ENCODE measurements around the gene PYGL.

Gene PYGL

DNA sequence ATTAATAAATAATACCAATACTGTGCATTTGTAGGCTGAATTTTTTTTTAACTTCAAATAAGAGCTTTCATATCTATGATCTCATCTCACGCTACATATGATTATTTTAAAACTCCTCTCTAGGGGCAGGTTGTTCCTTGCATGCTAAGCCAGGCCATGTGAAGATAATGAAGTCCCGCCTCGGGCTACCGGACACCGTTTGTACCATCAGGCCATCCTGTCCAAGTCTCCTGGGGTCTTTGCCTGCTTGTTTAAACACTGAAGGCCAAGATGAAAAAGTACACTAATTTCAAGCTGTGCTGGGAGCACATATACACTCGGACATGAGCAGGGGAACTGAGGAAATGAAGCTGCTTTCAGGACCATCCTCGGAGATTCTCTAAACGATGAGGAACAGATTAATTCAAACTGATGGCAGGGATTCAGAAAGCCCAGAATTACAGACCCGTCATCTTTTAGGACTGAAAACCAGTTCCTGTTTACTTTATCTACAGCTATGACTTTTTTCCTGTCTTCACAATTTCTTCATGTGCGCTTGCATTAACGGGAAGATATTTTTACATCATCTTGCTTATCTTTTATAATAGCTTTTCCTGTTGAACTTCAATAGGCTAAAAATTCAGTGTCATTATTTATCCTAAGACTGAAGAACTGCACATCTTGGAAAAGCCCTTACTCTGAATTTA lies 78.7 kb downstream of the PYGL start:
- no peak overlapping the region for H3K4me3 ChIP-seq (ENCODE audit: low read length)
- H3K9ac ChIP-seq (ENCODE audit: low read depth, low read length) = no peak overlapping the region
- no peaks in the 10 kb centered on the region for H3K36me3 ChIP-seq (ENCODE audit: insufficient read depth, low read length)
- 92% methylated on average over 11 of the region's 11 CpGs for WGBS
- no peaks in the 10 kb centered on the region for H3K9me3 ChIP-seq (ENCODE audit: insufficient read depth, low read depth, low read length)
- H3K4me1 ChIP-seq (ENCODE audit: insufficient read depth, low read length) = peaks cover 6% of the 10 kb centered on the region; the same call in 1 of the 2 replicates
- H3K27ac ChIP-seq (ENCODE audit: low read depth, low read length) = no peak overlapping the region
- H3K27me3 ChIP-seq (ENCODE audit: insufficient read depth, low read length) = peaks cover 10% of the 10 kb centered on the region

DNA sequence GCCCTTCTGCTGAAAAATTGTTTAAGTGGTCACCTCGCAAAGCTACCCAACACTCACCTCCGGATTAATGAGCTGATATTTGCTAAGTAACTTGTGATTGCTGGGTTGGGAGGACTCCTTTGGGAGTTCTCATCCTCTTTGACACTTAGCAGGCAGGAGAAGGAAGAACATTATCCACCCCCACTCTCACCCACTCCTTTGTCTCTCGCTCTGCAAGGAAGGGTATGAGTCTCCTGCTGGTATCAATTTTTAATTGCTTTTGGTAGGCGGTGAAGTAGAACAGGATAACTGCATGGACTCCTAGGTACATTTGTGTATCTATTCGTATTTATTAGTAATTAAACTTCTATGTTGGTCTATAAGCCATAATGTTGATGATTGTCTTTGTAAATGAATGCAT lies 79.3 kb downstream of the PYGL start:
- WGBS = 94% methylated on average over 3 of the region's 5 CpGs

DNA sequence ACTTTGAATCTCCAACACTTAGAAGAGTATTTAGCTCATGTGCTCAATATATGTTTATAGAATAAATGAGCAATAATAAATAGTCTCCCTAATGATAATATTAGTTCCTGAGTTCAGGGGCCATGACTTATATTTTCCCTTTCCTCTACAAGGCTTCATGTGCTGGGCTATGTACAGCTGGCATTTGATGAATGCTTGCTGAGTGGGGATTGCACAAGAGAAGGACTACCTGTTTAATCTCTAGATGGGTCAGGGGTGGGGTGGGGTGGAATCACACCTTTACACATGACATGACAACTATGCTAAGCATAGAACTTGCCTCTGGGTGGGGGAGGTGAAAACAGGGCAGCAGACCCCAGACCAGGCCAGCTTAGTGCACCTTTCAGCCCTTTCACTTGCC lies 80.0 kb downstream of the PYGL start:
- Histone ChIP-seq H3K9ac (ENCODE audit: low read depth, low read length) (no peak overlapping the region), H3K27me3 (ENCODE audit: insufficient read depth, low read length) (no peaks in the 10 kb centered on the region), H3K27ac (ENCODE audit: low read depth, low read length) (no peak overlapping the region), H3K9me3 (ENCODE audit: insufficient read depth, low read depth, low read length) (no peaks in the 10 kb centered on the region), H3K4me3 (ENCODE audit: low read length) (no peak overlapping the region), H3K4me1 (ENCODE audit: insufficient read depth, low read length) (peaks cover 13% of the 10 kb centered on the region), H3K36me3 (ENCODE audit: insufficient read depth, low read length) (no peaks in the 10 kb centered on the region)

More for the DNA sequence above, 79.3 kb downstream of the PYGL start:
- peaks cover 4% of the 10 kb centered on the region; the same call in 1 of the 2 replicates for H3K27me3 ChIP-seq (ENCODE audit: insufficient read depth, low read length)
- H3K9ac ChIP-seq (ENCODE audit: low read depth, low read length) = no peak overlapping the region
- peaks cover 11% of the 10 kb centered on the region for H3K4me1 ChIP-seq (ENCODE audit: insufficient read depth, low read length)
- no peaks in the 10 kb centered on the region for H3K36me3 ChIP-seq (ENCODE audit: insufficient read depth, low read length)
- no peaks in the 10 kb centered on the region for H3K9me3 ChIP-seq (ENCODE audit: insufficient read depth, low read depth, low read length)
- H3K27ac ChIP-seq (ENCODE audit: low read depth, low read length) = no peak overlapping the region
- H3K4me3 ChIP-seq (ENCODE audit: low read length) = no peak overlapping the region

DNA sequence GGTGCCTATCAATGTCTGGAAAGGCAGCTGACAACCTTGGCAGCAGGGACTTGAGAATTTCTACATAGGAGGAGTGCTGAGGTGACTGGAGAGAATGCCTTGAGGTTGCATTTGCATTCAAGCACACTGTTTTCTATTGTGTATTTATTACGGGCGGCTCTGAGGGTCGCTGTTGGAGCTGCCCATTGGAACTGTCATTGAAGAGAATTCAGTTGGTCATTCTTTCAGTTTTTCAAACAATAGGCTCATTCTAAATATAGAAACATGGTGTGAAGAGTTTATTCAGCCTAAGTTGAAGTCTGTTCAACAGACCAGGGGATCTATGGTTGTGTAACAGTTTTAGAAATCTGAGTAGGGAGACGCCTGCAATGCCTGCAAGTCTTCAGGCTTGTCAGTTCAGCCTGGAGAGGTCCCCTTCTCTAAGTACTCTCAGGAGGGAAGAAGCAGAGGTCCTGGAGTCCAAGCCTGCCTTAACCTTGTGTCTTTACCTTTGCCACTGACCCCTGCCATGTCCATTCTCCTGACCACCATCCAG lies 82.2 kb downstream of the PYGL start:
- Histone ChIP-seq H3K4me1 (ENCODE audit: insufficient read depth, low read length) (peaks cover 13% of the 10 kb centered on the region), H3K36me3 (ENCODE audit: insufficient read depth, low read length) (no peaks in the 10 kb centered on the region), H3K4me3 (ENCODE audit: low read length) (no peak overlapping the region), H3K9ac (ENCODE audit: low read depth, low read length) (no peak overlapping the region), H3K27me3 (ENCODE audit: insufficient read depth, low read length) (no peaks in the 10 kb centered on the region), H3K9me3 (ENCODE audit: insufficient read depth, low read depth, low read length) (no peaks in the 10 kb centered on the region), H3K27ac (ENCODE audit: low read depth, low read length) (no peak overlapping the region)
- 66% methylated on average over 4 of the region's 4 CpGs for WGBS

DNA sequence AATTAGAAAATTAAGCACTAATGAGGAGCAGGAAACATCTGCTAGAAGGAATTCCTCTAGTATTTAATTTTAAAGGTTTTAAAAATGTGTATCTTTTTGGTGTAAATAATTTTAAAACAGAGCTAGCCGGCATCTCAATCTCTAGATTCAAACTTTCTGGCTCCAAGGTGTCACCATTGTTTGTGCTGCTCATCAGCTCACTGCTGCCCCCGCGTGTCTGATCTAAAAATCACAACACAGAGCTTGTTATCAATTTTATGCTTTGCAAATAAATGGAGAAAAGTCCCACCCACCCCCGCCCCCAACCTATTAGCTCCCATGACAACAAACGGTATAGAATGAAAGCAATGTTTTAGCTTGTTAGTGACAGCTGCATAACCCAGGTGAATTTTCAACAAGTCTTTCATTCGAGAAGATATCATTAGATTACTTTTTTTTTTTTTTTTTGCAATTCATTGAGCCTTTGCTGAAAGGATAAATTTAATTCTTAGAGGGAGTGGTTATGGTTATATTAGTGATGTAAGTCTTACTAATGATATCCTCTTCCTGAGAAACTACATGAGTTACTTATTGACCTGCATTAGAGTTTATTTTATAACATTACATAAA lies 83.7 kb downstream of the PYGL start:
- Histone ChIP-seq H3K9me3 (ENCODE audit: insufficient read depth, low read depth, low read length) (no peaks in the 10 kb centered on the region), H3K27me3 (ENCODE audit: insufficient read depth, low read length) (no peaks in the 10 kb centered on the region), H3K9ac (ENCODE audit: low read depth, low read length) (peak overlapping the region; percentile 33), H3K4me1 (ENCODE audit: insufficient read depth, low read length) (peaks cover 13% of the 10 kb centered on the region), H3K4me3 (ENCODE audit: low read length) (peak overlapping the region; percentile 28), H3K27ac (ENCODE audit: low read depth, low read length) (no peak overlapping the region), H3K36me3 (ENCODE audit: insufficient read depth, low read length) (no peaks in the 10 kb centered on the region)
- 0% methylated on average over 3 of the region's 6 CpGs for WGBS

DNA sequence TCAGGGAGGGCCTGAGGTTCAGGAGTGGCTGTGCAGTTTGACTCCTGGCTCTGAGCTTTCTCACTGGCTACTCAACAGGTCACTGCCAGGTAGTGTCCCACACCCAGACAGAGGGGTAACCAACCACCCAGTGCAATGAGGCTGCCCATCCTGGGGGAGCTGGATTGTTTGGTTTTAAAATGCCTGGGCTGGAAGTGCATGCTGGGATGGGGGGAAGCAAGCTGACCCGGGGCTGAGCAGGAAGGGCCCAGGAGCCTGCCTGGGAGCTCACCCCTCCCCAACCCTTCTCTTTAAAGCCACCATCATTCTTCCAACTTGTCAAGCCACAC lies 85.0 kb downstream of the PYGL start:
- Histone ChIP-seq H3K4me3 (ENCODE audit: low read length) (no peak overlapping the region), H3K9me3 (ENCODE audit: insufficient read depth, low read depth, low read length) (no peaks in the 10 kb centered on the region), H3K27ac (ENCODE audit: low read depth, low read length) (no peak overlapping the region), H3K9ac (ENCODE audit: low read depth, low read length) (no peak overlapping the region), H3K4me1 (ENCODE audit: insufficient read depth, low read length) (peaks cover 13% of the 10 kb centered on the region), H3K36me3 (ENCODE audit: insufficient read depth, low read length) (no peaks in the 10 kb centered on the region), H3K27me3 (ENCODE audit: insufficient read depth, low read length) (no peaks in the 10 kb centered on the region)
- WGBS = 89% methylated on average over 1 of the region's 1 CpG

DNA sequence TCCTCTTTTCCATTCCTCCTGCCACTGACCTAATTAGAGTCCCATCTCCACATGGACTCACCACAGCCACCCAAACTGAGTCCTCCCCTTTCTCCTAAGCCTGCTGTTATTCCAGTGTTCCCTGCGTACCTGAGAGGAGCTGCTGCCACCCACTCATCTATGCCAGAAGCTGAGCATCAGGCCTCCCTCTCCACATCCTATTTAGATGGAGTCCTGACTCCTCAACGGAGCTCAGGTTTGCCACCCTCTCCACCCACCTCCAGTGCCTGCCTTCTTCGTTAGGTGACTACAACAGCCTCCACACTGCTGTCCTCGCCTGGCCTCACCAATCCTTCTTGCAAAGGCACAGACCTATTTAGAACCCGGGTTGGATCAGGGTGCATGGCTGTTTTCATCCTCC lies 87.6 kb downstream of the PYGL start:
- WGBS = 84% methylated on average over 5 of the region's 5 CpGs

DNA sequence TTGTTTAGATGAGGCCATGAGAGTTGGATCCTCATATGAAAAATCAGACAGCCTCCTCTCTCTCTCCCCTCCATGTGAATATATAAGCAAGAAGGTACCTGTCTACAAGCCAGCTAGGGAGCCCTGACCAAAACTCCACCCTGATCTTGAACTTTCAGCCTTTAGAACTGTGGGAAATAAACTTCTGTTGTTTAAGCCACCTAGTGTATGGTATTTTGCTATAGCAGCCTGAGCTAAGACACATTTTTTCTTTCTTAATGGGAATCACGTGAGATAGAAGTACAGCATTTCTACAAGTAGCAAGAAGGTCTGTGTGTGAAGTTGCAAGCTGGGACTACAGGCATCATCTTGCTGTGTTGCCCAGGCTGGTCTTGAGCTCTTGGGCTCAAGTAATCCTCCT lies 88.7 kb downstream of the PYGL start:
- Histone ChIP-seq H3K9ac (ENCODE audit: low read depth, low read length) (no peak overlapping the region), H3K9me3 (ENCODE audit: insufficient read depth, low read depth, low read length) (no peaks in the 10 kb centered on the region), H3K4me1 (ENCODE audit: insufficient read depth, low read length) (peaks cover 7% of the 10 kb centered on the region), H3K27ac (ENCODE audit: low read depth, low read length) (no peak overlapping the region), H3K4me3 (ENCODE audit: low read length) (no peak overlapping the region), H3K27me3 (ENCODE audit: insufficient read depth, low read length) (no peaks in the 10 kb centered on the region), H3K36me3 (ENCODE audit: insufficient read depth, low read length) (no peaks in the 10 kb centered on the region)
- whole genome bisulfite sequencing = 77% methylated on average over 1 of the region's 1 CpG

More for the DNA sequence above, 87.6 kb downstream of the PYGL start:
- H3K27me3 ChIP-seq (ENCODE audit: insufficient read depth, low read length) = no peaks in the 10 kb centered on the region
- H3K9ac ChIP-seq (ENCODE audit: low read depth, low read length) = no peak overlapping the region
- H3K4me1 ChIP-seq (ENCODE audit: insufficient read depth, low read length) = peaks cover 10% of the 10 kb centered on the region
- H3K4me3 ChIP-seq (ENCODE audit: low read length) = no peak overlapping the region
- H3K36me3 ChIP-seq (ENCODE audit: insufficient read depth, low read length) = no peaks in the 10 kb centered on the region
- no peaks in the 10 kb centered on the region for H3K9me3 ChIP-seq (ENCODE audit: insufficient read depth, low read depth, low read length)
- H3K27ac ChIP-seq (ENCODE audit: low read depth, low read length) = no peak overlapping the region
